CD4-positive, CD25-positive, alpha-beta regulatory T cell (primary cell): ENCODE data around the gene PODNL1. TPM values are rescaled to one million over a fixed set of nuclear protein-coding genes. Genes with fewer than 3 reads are reported as not detected.
"Not testable (repeated sequence)": the region's sequence is repeated elsewhere in the genome, so short reads cannot be mapped to it uniquely, and the experiment has no call there.

Source experiments
- ATAC-seq, 2 donors: fragments of 150-1000 bp; cut with Tn5 transposase; one replicate each; pipeline ENCODE4 v1.10.0; 2021; ENCODE audit warnings: low read depth in 2 of 2, moderate number of reproducible peaks in 2 of 2, moderate library complexity in 1 of 2
- DNase-seq, 3 donors: peaks; one replicate each; pipeline versions ENCODE4 v3.0.0 to v3.0.0-alpha.2; 2012 to 2022; ENCODE audit warnings: mixed read lengths in 1 of 3
- H3K27ac ChIP-seq: one replicate; pipeline ENCODE4 v1.7.0; 2013; ENCODE audit warnings: mild to moderate bottlenecking, low read length; ENCODE audit not compliant: insufficient read depth, poor library complexity, severe bottlenecking
- H3K27me3 ChIP-seq: one replicate; pipeline ENCODE4 v1.7.0; 2013; ENCODE audit warnings: low read length; ENCODE audit not compliant: control insufficient read depth, insufficient read depth
- H3K36me3 ChIP-seq: one replicate; pipeline ENCODE4 v1.7.0; 2013; ENCODE audit warnings: mild to moderate bottlenecking, low read length, moderate library complexity; ENCODE audit not compliant: control insufficient read depth, insufficient read depth
- H3K4me1 ChIP-seq: 2 replicates; pipeline ENCODE4 v1.7.0; 2013; ENCODE audit warnings: mild to moderate bottlenecking, low read length; ENCODE audit not compliant: insufficient read depth, control insufficient read depth, poor library complexity, severe bottlenecking
- H3K4me3 ChIP-seq: one replicate; pipeline ENCODE4 v1.7.0; 2013; ENCODE audit warnings: low read depth, mild to moderate bottlenecking, low read length, moderate library complexity
- H3K9me3 ChIP-seq, 2 experiments: 1 replicate in 1 of 2; 2 replicates in 1 of 2; pipeline ENCODE4 v1.7.0; 2013; ENCODE audit warnings: low read length in 2 of 2, mild to moderate bottlenecking in 1 of 2, moderate library complexity in 1 of 2; ENCODE audit not compliant: control insufficient read depth in 2 of 2
- H3K27ac Mint-ChIP-seq, 3 donors: one replicate each; pipeline ENCODE4 v1.8.0; 2020 to 2022; ENCODE audit warnings: mild to moderate bottlenecking in 3 of 3, mixed read lengths in 3 of 3, moderate library complexity in 2 of 3
- H3K27me3 Mint-ChIP-seq: one replicate; pipeline ENCODE4 v1.8.0; 2022; ENCODE audit warnings: mild to moderate bottlenecking, mixed read lengths
- H3K36me3 Mint-ChIP-seq: one replicate; pipeline ENCODE4 v1.8.0; 2020; ENCODE audit warnings: mixed read lengths
- H3K4me1 Mint-ChIP-seq, 4 donors: one replicate each; pipeline ENCODE4 v1.8.0; 2020 to 2022; ENCODE audit warnings: mixed read lengths in 4 of 4, mild to moderate bottlenecking in 1 of 4
- H3K4me3 Mint-ChIP-seq, 4 donors: one replicate each; pipeline ENCODE4 v1.8.0; 2020 to 2022; ENCODE audit warnings: mild to moderate bottlenecking in 4 of 4, mixed read lengths in 4 of 4, moderate library complexity in 3 of 4
- H3K9me3 Mint-ChIP-seq, 7 donors: one replicate each; pipeline ENCODE4 v1.8.0; 2020 to 2022; ENCODE audit warnings: mixed read lengths in 7 of 7, mild to moderate bottlenecking in 3 of 7, moderate library complexity in 2 of 7
- polyA plus RNA-seq, 4 donors: library from polyadenylated mRNA; unstranded; fragments of 300-500 nt; fragmentation: Illumina TruSeq; gene quantifications; one replicate each; pipeline ENCODE4 v1.2.3, GENCODE V29; 2021
- total RNA-seq: library from RNA; stranded (reverse); gene quantifications from one replicate; pipeline ENCODE4 v1.2.3, GENCODE V29; 2022

Gene PODNL1
- total and polyA plus RNA-seq, 5 donors from 2014 or later = 0.52 TPM; not detected in 4

- Mint-ChIP-seq H3K27me3 (no peaks in the 10 kb centered on the region), H3K9me3 (no peaks in the 10 kb centered on the region), H3K36me3 (peaks cover 11% of the 10 kb centered on the region), H3K4me3 (peak overlapping the region in 1 of 4 donors; percentile 36), H3K27ac (no peak overlapping the region), H3K4me1 (peaks cover 0 to 44% (median 11%) of the 10 kb centered on the region in 4 donors)
- Histone ChIP-seq H3K36me3 (no peaks in the 10 kb centered on the region), H3K4me3 (no peak overlapping the region), H3K27ac (peak overlapping the region; percentile 33), H3K4me1 (peaks cover 34% of the 10 kb centered on the region), H3K9me3 (no peaks in the 10 kb centered on the region), H3K27me3 (no peaks in the 10 kb centered on the region)
- peak in 1 of 3 donors; percentile 23 for DNase-seq
- ATAC-seq = peak in 1 of 2 donors; percentile 21
Measured at GRCh38 chr19:13978351-13979243, 40.4 kb upstream of the PODNL1 start.

- peaks cover 26% of the 10 kb centered on the region for H3K4me1 ChIP-seq
- no peak overlapping the region for H3K4me3 ChIP-seq
- ATAC-seq (no peak), DNase-seq (no peak)
- no peak overlapping the region for H3K27ac ChIP-seq
- no peaks in the 10 kb centered on the region for H3K27me3 ChIP-seq
- peaks cover 11% of the 10 kb centered on the region for H3K36me3 Mint-ChIP-seq
- no peaks in the 10 kb centered on the region for H3K36me3 ChIP-seq
- no peak overlapping the region for H3K27ac Mint-ChIP-seq
- H3K4me1 Mint-ChIP-seq = peaks cover 0 to 41% (median 9%) of the 10 kb centered on the region in 4 donors
- no peaks in the 10 kb centered on the region for H3K9me3 Mint-ChIP-seq
- H3K27me3 Mint-ChIP-seq = no peaks in the 10 kb centered on the region
- no peak overlapping the region for H3K4me3 Mint-ChIP-seq
- no peaks in the 10 kb centered on the region for H3K9me3 ChIP-seq
Measured at GRCh38 chr19:13977803-13978202, 39.6 kb upstream of the PODNL1 start.

- no peak for DNase-seq
- Histone ChIP-seq H3K9me3 (no peaks in the 10 kb centered on the region), H3K36me3 (peaks cover 5% of the 10 kb centered on the region), H3K4me3 (no peak overlapping the region), H3K27ac (no peak overlapping the region), H3K27me3 (no peaks in the 10 kb centered on the region), H3K4me1 (peaks cover 14% of the 10 kb centered on the region)
- H3K27ac Mint-ChIP-seq = peak overlapping the region in 2 of 3 donors; percentile 78 to 85
- peaks cover 0 to 28% (median 8%) of the 10 kb centered on the region in 4 donors for H3K4me1 Mint-ChIP-seq
- peak overlapping the region in 2 of 4 donors; percentile 33 to 52 for H3K4me3 Mint-ChIP-seq
- ATAC-seq = no peak
- H3K36me3 Mint-ChIP-seq = peaks cover 11% of the 10 kb centered on the region
- H3K27me3 Mint-ChIP-seq = no peaks in the 10 kb centered on the region
- H3K9me3 Mint-ChIP-seq = no peaks in the 10 kb centered on the region
Measured at GRCh38 chr19:13976446-13976845, 38.2 kb upstream of the PODNL1 start.

GRCh38 chr19:13975870-13976269 is 37.7 kb upstream of the PODNL1 start:
- H3K4me3 Mint-ChIP-seq = peak overlapping the region in 1 of 4 donors; percentile 52
- peak overlapping the region; percentile 48 to 85 (median 78) for H3K27ac Mint-ChIP-seq
- Histone ChIP-seq H3K36me3 (peaks cover 5% of the 10 kb centered on the region), H3K27me3 (no peaks in the 10 kb centered on the region), H3K4me1 (peaks cover 14% of the 10 kb centered on the region), H3K9me3 (no peaks in the 10 kb centered on the region), H3K4me3 (no peak overlapping the region), H3K27ac (no peak overlapping the region)
- DNase-seq (no peak), ATAC-seq (no peak)
- peaks cover 11% of the 10 kb centered on the region for H3K36me3 Mint-ChIP-seq
- peaks cover 0 to 23% (median 8%) of the 10 kb centered on the region in 4 donors for H3K4me1 Mint-ChIP-seq
- H3K27me3 Mint-ChIP-seq = no peaks in the 10 kb centered on the region
- H3K9me3 Mint-ChIP-seq = no peaks in the 10 kb centered on the region

GRCh38 chr19:13974073-13974472 is 35.9 kb upstream of the PODNL1 start:
- Histone ChIP-seq H3K4me1 (peaks cover 2% of the 10 kb centered on the region), H3K27ac (no peak overlapping the region), H3K4me3 (no peak overlapping the region), H3K9me3 (no peaks in the 10 kb centered on the region), H3K36me3 (peaks cover 7% of the 10 kb centered on the region), H3K27me3 (no peaks in the 10 kb centered on the region)
- no peaks in the 10 kb centered on the region for H3K27me3 Mint-ChIP-seq
- peaks cover 13% of the 10 kb centered on the region for H3K36me3 Mint-ChIP-seq
- peak; percentile 48 to 73 for ATAC-seq
- H3K9me3 Mint-ChIP-seq = no peaks in the 10 kb centered on the region
- peaks cover 0 to 16% (median 6%) of the 10 kb centered on the region in 4 donors for H3K4me1 Mint-ChIP-seq
- H3K4me3 Mint-ChIP-seq = no peak overlapping the region
- peak in 2 of 3 donors; percentile 34 to 77 for DNase-seq
- peak overlapping the region; percentile 22 to 88 (median 63) for H3K27ac Mint-ChIP-seq

- not testable (repeated sequence) for ATAC-seq, H3K27ac ChIP-seq
- H3K27ac Mint-ChIP-seq = peak overlapping the region in 2 of 3 donors; percentile 51 to 52
Measured at GRCh38 chr19:13973479-13973878, 35.3 kb upstream of the PODNL1 start.

GRCh38 chr19:13972368-13973155 is 34.3 kb upstream of the PODNL1 start:
- Histone ChIP-seq H3K4me1 (no peaks in the 10 kb centered on the region), H3K4me3 (no peak overlapping the region), H3K27me3 (no peaks in the 10 kb centered on the region), H3K27ac (no peak overlapping the region), H3K36me3 (peaks cover 15% of the 10 kb centered on the region), H3K9me3 (no peaks in the 10 kb centered on the region)
- ATAC-seq = no peak
- H3K4me3 Mint-ChIP-seq = no peak overlapping the region
- H3K27me3 Mint-ChIP-seq = no peaks in the 10 kb centered on the region
- peaks cover 0 to 14% (median 6%) of the 10 kb centered on the region in 4 donors for H3K4me1 Mint-ChIP-seq
- peaks cover 17% of the 10 kb centered on the region for H3K36me3 Mint-ChIP-seq
- no peak for DNase-seq
- no peaks in the 10 kb centered on the region for H3K9me3 Mint-ChIP-seq
- peak overlapping the region in 1 of 3 donors; percentile 51 for H3K27ac Mint-ChIP-seq

More at GRCh38 chr19:13973479-13973878, 35.3 kb upstream of the PODNL1 start:
- not testable (repeated sequence) for H3K9me3 Mint-ChIP-seq, DNase-seq, H3K36me3 ChIP-seq, H3K27me3 Mint-ChIP-seq, H3K9me3 ChIP-seq, H3K27me3 ChIP-seq, H3K4me1 ChIP-seq, H3K4me3 Mint-ChIP-seq, H3K4me3 ChIP-seq
- peaks cover 17% of the 10 kb centered on the region for H3K36me3 Mint-ChIP-seq
- peaks cover 0 to 16% (median 6%) of the 10 kb centered on the region in 4 donors for H3K4me1 Mint-ChIP-seq
